HG03521 (cell line): Measurements from ENCODE around the gene DENND6B.
"Not testable (repeated sequence)": the region's sequence is repeated elsewhere in the genome, so short reads cannot be mapped to it uniquely, and the experiment has no call there.

Source experiments
- ATAC-seq: cut with Tn5 transposase; IDR thresholded peaks from one replicate; pipeline ENCODE4 v1.9.1; 2021; ENCODE audit warnings: mild to moderate bottlenecking, moderate library complexity; ENCODE audit not compliant: unreplicated experiment

DENND6B gene

DNA sequence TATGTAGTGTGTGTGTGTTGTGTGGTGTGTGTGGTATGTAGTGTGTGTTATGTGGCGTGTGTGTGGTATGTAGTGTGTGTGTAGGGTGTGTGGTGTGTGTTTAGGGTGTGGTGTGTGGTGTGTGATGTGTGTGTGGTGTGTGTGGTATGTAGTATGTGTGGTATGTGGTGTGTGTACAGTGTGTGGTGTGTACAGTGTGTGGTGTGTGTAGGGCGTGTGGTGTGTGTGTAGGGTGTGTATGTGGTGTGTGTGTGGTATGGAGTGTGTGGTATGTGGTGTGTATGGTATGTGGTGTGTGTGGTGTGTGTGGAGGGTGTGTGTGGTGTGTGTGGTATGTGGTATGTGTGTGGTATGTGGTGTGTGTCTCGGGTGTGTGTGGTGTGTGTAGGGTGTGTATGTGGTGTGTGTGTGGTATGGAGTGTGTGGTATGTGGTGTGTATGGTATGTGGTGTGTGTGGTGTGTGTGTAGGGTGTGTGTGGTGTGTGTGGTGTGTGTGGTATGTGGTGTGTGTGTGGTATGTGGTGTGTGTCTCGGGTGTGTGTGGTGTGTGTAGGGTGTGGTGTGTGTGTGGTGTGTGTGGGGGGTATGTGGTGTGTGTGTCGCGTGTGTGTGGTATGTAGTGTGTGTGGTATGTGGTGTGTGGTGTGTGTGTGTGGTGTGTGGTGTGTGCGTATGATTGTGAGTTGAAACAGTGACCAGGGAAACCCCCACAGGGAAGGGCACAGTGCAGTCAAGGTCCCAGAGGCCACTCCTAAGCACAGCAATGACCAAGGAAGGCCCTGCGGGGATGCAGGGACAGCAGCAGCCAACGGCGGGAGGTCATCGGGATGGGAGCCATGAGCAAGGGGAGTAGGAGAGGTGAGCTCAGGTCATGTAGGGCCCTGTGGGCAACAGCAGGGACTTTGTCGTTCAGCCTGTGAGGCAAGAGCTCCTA, 13.4 kb upstream of the DENND6B start:
- ATAC-seq, result no peak

DNA sequence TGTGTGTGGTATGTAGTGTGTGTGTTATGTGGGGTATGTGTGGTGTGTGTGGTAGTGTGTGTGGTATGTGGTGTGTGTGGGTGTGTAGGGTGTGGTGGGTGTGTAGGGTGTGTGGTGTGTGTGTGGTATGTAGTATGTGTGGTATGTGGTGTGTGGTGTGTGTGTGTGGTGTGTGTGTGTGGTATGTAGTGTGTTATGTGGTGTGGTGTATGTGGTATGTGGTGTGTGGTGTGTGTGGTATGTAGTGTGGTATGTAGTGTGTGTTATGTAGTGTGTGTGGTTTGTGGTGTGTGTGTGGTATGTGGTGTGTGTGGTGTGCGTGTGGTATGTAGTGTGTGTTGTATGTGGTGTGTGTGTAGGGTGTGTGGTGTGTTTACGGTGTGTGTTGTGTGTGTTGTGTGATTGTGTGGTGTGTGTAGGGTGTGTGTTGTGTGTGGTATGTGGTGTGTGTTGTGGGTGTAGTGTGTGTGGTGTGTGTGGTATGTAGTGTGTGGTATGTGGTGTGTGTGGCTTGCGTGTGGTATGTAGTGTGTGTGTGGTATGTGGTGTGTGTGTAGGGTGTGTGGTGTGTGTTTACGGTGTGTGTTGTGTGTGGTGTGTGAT, 12.1 kb upstream of the DENND6B start:
- ATAC-seq, result no peak

- ATAC-seq, result no peak
These were observed 11.3 kb upstream of the DENND6B start for GRCh38 chr22:50338042-50338573.

- no peak for ATAC-seq
These were observed 10.6 kb upstream of the DENND6B start for GRCh38 chr22:50337262-50338041.

GRCh38 chr22:50334433-50334832, 7.6 kb upstream of the DENND6B start:
- not testable (repeated sequence) for ATAC-seq

DNA sequence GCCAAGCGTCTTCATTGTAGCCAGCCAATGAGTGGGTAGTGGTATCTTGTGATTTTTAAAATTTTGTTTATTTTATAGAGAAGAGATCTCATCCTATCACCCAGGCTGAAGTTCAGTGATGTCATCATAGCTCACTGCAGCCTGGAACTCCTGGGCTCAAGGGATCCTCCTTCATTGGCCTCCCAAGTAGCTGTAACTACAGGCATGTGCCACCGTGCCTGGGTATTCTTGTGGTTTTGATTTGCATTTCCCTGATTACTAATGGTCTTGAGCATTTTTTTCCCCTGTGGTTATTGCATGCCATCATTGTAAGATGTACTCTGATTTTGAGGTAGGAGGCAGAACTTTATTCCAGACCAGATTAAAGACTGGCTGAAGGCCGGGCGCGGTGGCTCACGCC, 2.4 kb upstream of the DENND6B start:
- no peak for ATAC-seq

- no peak for ATAC-seq
These were observed 853 bp upstream of the DENND6B start for GRCh38 chr22:50327711-50328019.

DNA sequence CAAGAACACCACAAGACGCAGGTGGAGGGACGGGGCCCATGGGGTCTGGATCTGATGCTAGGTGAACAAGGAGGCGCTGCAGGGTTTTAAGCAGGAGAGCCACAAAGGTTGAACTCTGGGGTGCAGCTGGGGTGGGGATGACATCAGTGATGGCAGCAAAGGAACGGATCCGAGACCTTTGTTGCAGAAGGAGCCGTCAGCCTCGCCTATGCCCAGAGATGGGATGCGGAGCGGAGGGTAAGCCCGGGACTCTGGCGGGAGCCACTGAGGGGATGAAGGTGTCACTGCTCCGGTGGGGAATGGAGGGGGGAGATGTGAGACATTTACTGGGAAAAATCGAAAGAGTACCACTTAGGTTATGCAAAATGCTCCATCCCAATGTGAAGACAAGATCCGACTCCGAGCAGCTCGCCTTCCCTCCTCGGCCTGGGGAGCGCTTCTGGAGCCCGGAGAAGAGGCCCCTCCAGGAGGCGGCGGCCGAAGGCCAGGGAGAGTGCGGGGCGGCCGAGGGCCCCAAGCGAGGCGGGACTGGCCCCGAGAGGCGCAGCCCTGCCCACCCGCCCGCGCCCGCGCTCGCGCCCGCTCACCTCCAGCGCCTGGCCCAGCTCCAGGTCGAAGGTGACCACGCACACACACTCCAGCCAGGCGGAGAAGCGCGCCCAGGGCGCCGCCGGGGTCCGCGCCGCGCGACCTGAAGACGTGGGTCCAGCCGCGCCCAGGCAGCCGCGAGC, 422 bp downstream of the DENND6B start:
- no peak for ATAC-seq

- no peak for ATAC-seq
These were observed 1.2 kb downstream of the DENND6B start for GRCh38 chr22:50325444-50326224.

- ATAC-seq, result no peak
These were observed 2.9 kb downstream of the DENND6B start for GRCh38 chr22:50323900-50324299.

DNA sequence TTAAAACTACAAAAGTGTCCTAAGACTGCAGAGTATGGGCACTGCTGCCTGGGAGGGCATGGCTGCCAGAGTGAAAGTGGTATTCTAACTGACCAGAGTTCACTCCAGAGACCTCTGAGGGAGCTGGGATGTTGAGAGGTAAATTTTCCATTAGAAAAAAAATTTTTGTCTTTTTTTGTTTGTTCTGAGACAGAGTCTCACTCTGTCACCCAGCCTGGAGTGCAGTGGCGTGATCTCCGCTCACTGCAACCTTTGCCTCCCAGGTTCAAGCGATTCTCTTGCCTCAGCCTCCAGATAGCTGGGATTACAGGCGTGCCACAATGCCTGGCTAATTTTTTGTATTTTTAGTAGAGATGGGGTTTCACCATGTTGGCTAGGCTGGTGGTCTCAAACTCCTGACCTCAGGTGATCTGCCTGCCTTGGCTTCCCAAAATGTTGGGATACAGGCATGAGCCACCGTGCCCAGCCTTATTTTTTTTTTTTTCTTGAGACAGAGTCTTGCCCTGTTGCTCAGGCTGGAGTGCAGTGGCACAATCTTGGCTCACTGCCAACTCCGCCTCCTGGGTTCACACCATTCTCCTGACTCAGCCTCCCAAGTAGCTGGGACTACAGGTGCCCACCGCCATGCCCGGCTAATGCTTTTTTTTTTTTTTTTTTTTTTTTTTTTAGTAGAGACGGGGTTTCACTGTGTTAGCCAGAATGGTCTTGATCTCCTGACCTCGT, 4.3 kb downstream of the DENND6B start:
- ATAC-seq, result not testable (repeated sequence)

DNA sequence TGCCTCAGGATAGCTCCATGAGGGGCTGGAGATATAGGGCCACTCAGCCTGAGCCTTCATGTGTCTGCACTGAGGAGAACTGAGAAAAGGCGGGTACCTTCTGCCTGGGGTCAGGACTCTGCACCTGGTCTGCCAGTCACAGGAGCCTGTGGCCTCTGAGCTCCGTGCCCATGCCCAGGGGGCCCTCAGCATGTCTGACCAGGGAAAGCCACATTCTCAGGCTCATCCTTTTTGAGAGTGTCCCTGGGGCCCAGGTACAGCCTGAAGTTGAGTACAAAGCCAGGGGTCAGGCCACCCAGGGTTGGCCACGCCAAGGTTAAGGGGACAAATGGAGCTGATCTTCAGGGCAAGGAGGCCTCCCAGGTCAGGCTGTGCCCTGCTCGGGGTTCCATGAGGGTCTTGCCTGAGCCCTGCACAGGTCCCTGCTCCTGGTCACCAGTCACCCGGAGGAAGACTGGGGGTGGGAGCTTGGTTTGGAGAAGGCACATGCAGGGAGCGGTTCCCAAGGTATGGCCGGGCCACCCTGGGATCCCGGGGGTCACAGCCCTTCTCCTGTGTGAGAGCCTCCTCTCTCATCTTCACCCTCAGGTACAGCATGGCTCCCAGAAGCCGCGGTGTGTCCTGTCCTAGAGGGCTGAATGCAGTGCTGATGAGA, 6.0 kb downstream of the DENND6B start:
- no peak for ATAC-seq

DNA sequence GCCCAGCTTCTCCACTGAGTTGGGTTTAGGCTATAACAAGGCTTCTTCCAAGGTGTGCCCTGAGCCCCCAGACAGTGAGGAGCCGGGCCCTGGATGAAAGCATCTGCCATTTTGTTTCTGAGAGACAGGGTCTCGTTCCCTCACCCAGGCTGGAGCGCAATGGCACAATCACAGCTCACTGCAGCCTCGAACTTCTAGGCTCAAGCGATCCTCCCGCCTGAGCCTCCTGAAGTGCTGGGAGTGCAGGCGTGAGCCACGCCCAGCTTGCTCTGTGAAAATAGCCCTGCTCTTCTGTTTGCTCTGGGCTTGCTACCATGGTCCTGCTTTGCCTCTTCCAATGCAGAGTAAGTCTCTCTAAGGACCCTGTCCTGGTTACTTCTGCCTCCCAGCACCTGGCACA, 6.7 kb downstream of the DENND6B start:
- no peak for ATAC-seq

GRCh38 chr22:50319503-50319951, 7.3 kb downstream of the DENND6B start:
- no peak for ATAC-seq

DNA sequence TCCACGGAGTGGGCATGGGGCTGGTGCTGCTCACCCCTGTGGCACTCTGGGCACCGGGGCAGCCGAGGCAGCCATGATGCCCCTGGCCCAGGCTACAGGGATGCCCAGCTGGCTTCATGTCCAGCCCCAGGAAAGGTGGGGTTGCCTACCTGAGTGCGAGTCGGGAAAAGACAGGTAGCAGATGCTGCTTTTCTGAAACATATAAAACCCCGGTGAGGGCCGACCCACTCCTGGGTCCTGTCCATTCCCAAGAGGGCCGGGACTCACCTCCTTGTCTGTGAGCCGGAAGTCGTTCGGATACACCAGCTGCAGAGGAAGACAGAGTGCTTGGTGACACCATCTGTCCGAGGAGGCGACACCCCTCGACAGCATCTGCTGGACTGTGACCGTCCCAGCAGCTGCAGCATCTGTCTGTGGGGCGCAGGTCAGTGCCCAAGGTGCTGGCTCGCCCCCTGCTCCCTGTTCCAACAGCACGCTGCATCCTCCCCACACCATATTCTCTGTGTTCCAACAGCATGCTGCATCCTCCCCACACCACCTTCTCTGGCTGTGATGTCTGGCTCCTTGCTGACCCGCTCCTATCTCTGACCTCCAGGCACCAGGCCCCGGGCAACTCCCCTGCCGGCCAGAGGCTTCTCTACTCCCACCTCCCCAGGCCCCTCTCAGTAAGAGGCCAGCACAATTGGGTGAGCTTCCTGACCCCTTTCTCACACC, 8.0 kb downstream of the DENND6B start:
- no peak for ATAC-seq

DNA sequence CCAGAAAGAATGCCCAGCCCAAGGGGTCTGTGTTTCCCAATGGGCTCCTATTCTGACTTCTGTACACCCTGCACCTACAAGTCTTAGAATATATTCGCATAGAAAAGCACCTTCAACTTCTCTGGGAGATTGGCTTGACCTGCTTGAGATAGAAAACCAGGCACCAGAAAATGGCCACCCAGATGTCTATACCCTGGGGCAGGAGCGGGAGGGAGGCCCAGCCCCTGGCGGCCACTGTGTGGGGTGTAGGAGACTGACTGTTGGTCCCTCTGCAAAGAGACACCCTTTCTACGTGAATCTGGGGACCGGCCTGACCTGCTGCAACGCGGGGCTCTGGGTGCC, 8.5 kb downstream of the DENND6B start:
- ATAC-seq, result no peak

- ATAC-seq, result no peak
These were observed 9.1 kb downstream of the DENND6B start for GRCh38 chr22:50317674-50318073.

DNA sequence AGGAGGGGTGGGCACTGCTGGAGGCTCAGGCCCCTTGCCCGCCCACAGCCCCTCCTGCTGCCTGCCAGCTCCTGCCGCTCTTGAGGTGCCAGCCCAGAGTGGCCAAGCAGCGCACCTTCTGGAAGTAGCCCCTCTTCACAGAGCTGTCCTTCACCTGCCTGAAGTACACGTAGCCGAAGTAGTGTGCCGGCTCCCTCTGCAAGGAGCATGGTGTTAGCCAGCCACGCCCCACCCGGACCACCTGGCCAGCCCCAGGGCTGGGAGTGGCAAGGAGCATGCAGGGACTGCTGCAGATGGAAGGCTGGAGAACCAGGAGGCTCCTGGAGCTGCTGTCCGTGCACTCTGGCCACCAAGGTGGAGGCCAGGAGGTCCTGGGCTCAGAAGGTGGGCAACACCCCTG, 9.6 kb downstream of the DENND6B start:
- no peak for ATAC-seq
